HG03196 (cell line): ENCODE data around the gene ADD1.

Experiments used
- ATAC-seq: cut with Tn5 transposase; IDR thresholded peaks from one replicate; pipeline ENCODE4 v1.9.1; 2021; ENCODE audit not compliant: unreplicated experiment

ADD1 gene

GRCh38 chr4:2858451-2859217 lies 15.0 kb downstream of the ADD1 start:
- no peak for ATAC-seq

- ATAC-seq, result no peak
Measured at GRCh38 chr4:2859514-2859913, 15.9 kb downstream of the ADD1 start.

GRCh38 chr4:2860391-2861348 lies 17.0 kb downstream of the ADD1 start:
- no peak for ATAC-seq

- ATAC-seq, result no peak
Measured at GRCh38 chr4:2861631-2862436, 18.2 kb downstream of the ADD1 start.

- ATAC-seq, result no peak
Measured at GRCh38 chr4:2862528-2862927, 18.9 kb downstream of the ADD1 start.

GRCh38 chr4:2863649-2864048 lies 20.0 kb downstream of the ADD1 start:
- ATAC-seq, result no peak

- ATAC-seq, result no peak
Measured at GRCh38 chr4:2865196-2865780, 21.6 kb downstream of the ADD1 start.

GRCh38 chr4:2866160-2866861 lies 22.7 kb downstream of the ADD1 start:
- ATAC-seq, result no peak

GRCh38 chr4:2866891-2867290 lies 23.2 kb downstream of the ADD1 start:
- no peak for ATAC-seq

- no peak for ATAC-seq
Measured at GRCh38 chr4:2867758-2868491, 24.3 kb downstream of the ADD1 start.

- ATAC-seq, result no peak
Measured at GRCh38 chr4:2868877-2869487, 25.3 kb downstream of the ADD1 start.

- ATAC-seq, result no peak
Measured at GRCh38 chr4:2869659-2870058, 26.0 kb downstream of the ADD1 start.

GRCh38 chr4:2870082-2870481 lies 26.4 kb downstream of the ADD1 start:
- no peak for ATAC-seq

- no peak for ATAC-seq
Measured at GRCh38 chr4:2871466-2871865, 27.8 kb downstream of the ADD1 start.

- ATAC-seq, result no peak
Measured at GRCh38 chr4:2871911-2872310, 28.3 kb downstream of the ADD1 start.

- ATAC-seq, result no peak
Measured at GRCh38 chr4:2873329-2873728, 29.7 kb downstream of the ADD1 start.

- ATAC-seq, result no peak
Measured at GRCh38 chr4:2874861-2875260, 31.2 kb downstream of the ADD1 start.

GRCh38 chr4:2875556-2875955 lies 31.9 kb downstream of the ADD1 start:
- ATAC-seq, result no peak

- ATAC-seq, result no peak
Measured at GRCh38 chr4:2878346-2878745, 34.7 kb downstream of the ADD1 start.
